OCI-LY3 (cell line): ENCODE data around the gene ITGB6.

Experiments used
- H2AFZ ChIP-seq: fragments of 200-600, 300-600 bp; shearing (Covaris generic); 2 replicates; pipeline ENCODE4 v1.6.0; 2014; ENCODE audit warnings: antibody characterized with exemption, low read depth, low read length
- H3K27ac ChIP-seq: fragments of 200-600, 300-600 bp; sonication (generic); 2 replicates; pipeline ENCODE4 v1.5.1; 2014; ENCODE audit warnings: mild to moderate bottlenecking, low read length, moderate library complexity, mixed read lengths
- H3K27me3 ChIP-seq: fragments of 200-600, 300-600 bp; sonication (generic); 2 replicates; pipeline ENCODE4 v1.6.1; 2014; ENCODE audit warnings: low read depth, low read length, mixed read lengths
- H3K36me3 ChIP-seq: fragments of 200-600, 300-600 bp; sonication (generic); replicated peaks from 2 replicates; pipeline ENCODE3; 2014; ENCODE audit warnings: low read depth, low read length, mixed read lengths
- H3K4me1 ChIP-seq: fragments of 300-600, 200-600 bp; sonication (generic); 2 replicates; pipeline ENCODE4 v1.6.1; 2014; ENCODE audit warnings: low read length, mixed read lengths
- H3K4me2 ChIP-seq: fragments of 200-600, 300-600 bp; sonication (generic); 2 replicates; pipeline ENCODE4 v1.6.1; 2014; ENCODE audit warnings: low read length, mixed read lengths
- H3K4me3 ChIP-seq: fragments of 300-600, 200-600 bp; sonication (generic); 2 replicates; pipeline ENCODE4 v1.5.1; 2014; ENCODE audit warnings: antibody characterized with exemption, mild to moderate bottlenecking, low read length, moderate library complexity
- H3K79me2 ChIP-seq: fragments of 300-600, 200-600 bp; shearing (Covaris generic); 2 replicates; pipeline ENCODE4 v1.6.1; 2014; ENCODE audit warnings: mild to moderate bottlenecking, low read length, mixed read lengths
- H3K9ac ChIP-seq: fragments of 300-600, 200-600 bp; shearing (Covaris generic); 2 replicates; pipeline ENCODE4 v1.6.0; 2014; ENCODE audit warnings: mild to moderate bottlenecking, low read length, moderate library complexity
- H3K9me3 ChIP-seq: fragments of 200-600, 300-600 bp; shearing (Covaris generic); 2 replicates; pipeline ENCODE4 v1.6.1; 2014; ENCODE audit warnings: low read length, mixed read lengths; ENCODE audit not compliant: insufficient read depth
- H4K20me1 ChIP-seq: fragments of 200-600, 300-600 bp; sonication (generic); 2 replicates; pipeline ENCODE4 v1.6.1; 2016; ENCODE audit warnings: low read length, mixed read lengths; ENCODE audit not compliant: insufficient read depth
- CTCF ChIP-seq: fragments of 200-600, 300-600 bp; sonication (generic); IDR thresholded peaks from 2 replicates; pipeline ENCODE4 v1.5.1; 2014; ENCODE audit warnings: antibody characterized with exemption, low read length, low read depth
- EZH2phosphoT487 ChIP-seq: fragments of 200-600 bp; shearing (Covaris generic); IDR thresholded peaks from 2 replicates; pipeline ENCODE4 v1.6.1; 2018; ENCODE audit warnings: antibody characterized with exemption, mixed run types, low read depth

ITGB6 gene

GRCh38 chr2:160109243-160109642 lies 90.8 kb downstream of the ITGB6 start:
- Histone ChIP-seq H4K20me1 (no peaks in the 10 kb centered on the region), H3K4me2 (no peak overlapping the region), H3K9me3 (no peaks in the 10 kb centered on the region), H3K9ac (no peak overlapping the region), H3K4me3 (no peak overlapping the region), H3K27ac (no peak overlapping the region), H2AFZ (no peak overlapping the region), H3K79me2 (no peaks in the 10 kb centered on the region), H3K36me3 (no peaks in the 10 kb centered on the region), H3K4me1 (peaks cover 25% of the 10 kb centered on the region), H3K27me3 (peaks cover 46% of the 10 kb centered on the region)
- TF ChIP-seq EZH2phosphoT487 (no peak), CTCF (no peak)

GRCh38 chr2:160108646-160109045 lies 91.4 kb downstream of the ITGB6 start:
- Histone ChIP-seq H4K20me1 (no peaks in the 10 kb centered on the region), H2AFZ (no peak overlapping the region), H3K9ac (no peak overlapping the region)

GRCh38 chr2:160105366-160105765 lies 94.7 kb downstream of the ITGB6 start:
- no peak overlapping the region for H3K27ac ChIP-seq
- H3K9me3 ChIP-seq = no peaks in the 10 kb centered on the region
- no peak overlapping the region for H3K9ac ChIP-seq
- H2AFZ ChIP-seq = no peak overlapping the region
- H3K4me2 ChIP-seq = no peak overlapping the region
- TF ChIP-seq EZH2phosphoT487 (no peak), CTCF (no peak)
- no peaks in the 10 kb centered on the region for H3K36me3 ChIP-seq
- H3K27me3 ChIP-seq = peaks cover 23% of the 10 kb centered on the region
- H4K20me1 ChIP-seq = no peaks in the 10 kb centered on the region
- H3K4me1 ChIP-seq = peaks cover 7% of the 10 kb centered on the region
- H3K4me3 ChIP-seq = no peak overlapping the region
- no peaks in the 10 kb centered on the region for H3K79me2 ChIP-seq

More at GRCh38 chr2:160108646-160109045, 91.4 kb downstream of the ITGB6 start:
- Histone ChIP-seq H3K4me2 (no peak overlapping the region), H3K27me3 (peaks cover 42% of the 10 kb centered on the region), H3K4me1 (peaks cover 25% of the 10 kb centered on the region), H3K79me2 (no peaks in the 10 kb centered on the region), H3K4me3 (no peak overlapping the region), H3K27ac (no peak overlapping the region), H3K36me3 (no peaks in the 10 kb centered on the region), H3K9me3 (no peaks in the 10 kb centered on the region)
- TF ChIP-seq CTCF = no peak
- no peak for TF ChIP-seq EZH2phosphoT487

- H3K27ac ChIP-seq = no peak overlapping the region
- no peaks in the 10 kb centered on the region for H3K9me3 ChIP-seq
- no peak for TF ChIP-seq EZH2phosphoT487
- TF ChIP-seq CTCF = no peak
- H4K20me1 ChIP-seq = no peaks in the 10 kb centered on the region
- H3K9ac ChIP-seq = no peak overlapping the region
- H3K4me3 ChIP-seq = no peak overlapping the region
- no peak overlapping the region for H2AFZ ChIP-seq
- H3K4me2 ChIP-seq = no peak overlapping the region
- H3K79me2 ChIP-seq = no peaks in the 10 kb centered on the region
- H3K27me3 ChIP-seq = peaks cover 23% of the 10 kb centered on the region
- 0 out of 2 replicates have a peak, but pooled peaks cover 3% of the 10 kb centered on the region for H3K4me1 ChIP-seq
- H3K36me3 ChIP-seq = no peaks in the 10 kb centered on the region
Measured at GRCh38 chr2:160104115-160104514, 96.0 kb downstream of the ITGB6 start.
